ENCODE measurements around the gene TCOF1. TPM values are rescaled to one million over a fixed set of nuclear protein-coding genes. Genes with fewer than 3 reads are reported as not detected.

Gene TCOF1
- total RNA-seq, 2 experiments from 2014 or later, result 40.4 to 43.2 TPM

- POLR2A ChIA-PET, result interaction anchor here (0.9 to 3.0 kb wide), 4 partner anchors 11 to 37 kb away, joined by 4 to 18 read pairs (median 9); partner anchors contain the start of gene CD74
- Histone ChIP-seq H3K27ac (ENCODE audit: low read depth in 1 of 2, low read length in 2 of 2) (no peak overlapping the region), H3K36me3 (ENCODE audit: insufficient read depth, low read length) (peaks cover 89% of the 10 kb centered on the region), H3K4me1 (ENCODE audit: insufficient read depth, low read length) (no peaks in the 10 kb centered on the region), H3K4me3 (ENCODE audit: low read length) (no peak overlapping the region), H3K9me3 (ENCODE audit: control insufficient read depth in 1 of 2, insufficient read depth in 1 of 2, low read length in 2 of 2) (no peaks in the 10 kb centered on the region), H3K27me3 (ENCODE audit: control insufficient read depth in 1 of 2, insufficient read depth in 2 of 2, low read length in 2 of 2) (no peaks in the 10 kb centered on the region)
- H3K27ac Mint-ChIP-seq, result peak overlapping the region; percentile 65
- H3K9me3 Mint-ChIP-seq, result no peaks in the 10 kb centered on the region
- DNase-seq, result peak in 5 of 14 experiments; percentile 17 to 69 (median 27)
- H3K27me3 Mint-ChIP-seq, result no peaks in the 10 kb centered on the region
- peaks cover 87% of the 10 kb centered on the region for H3K36me3 Mint-ChIP-seq (ENCODE audit: low read depth)
- intact Hi-C loops (cut with DNase I, micrococcal nuclease), result loop anchor here in 1 of 2 experiments (1.0 kb wide), 1 partner anchor 37 kb away; no protein-coding TSS in a partner anchor
- ATAC-seq (ENCODE audit: poor library complexity), result peak; percentile 62
- H3K4me3 Mint-ChIP-seq, result no peak overlapping the region
- no peak for TF ChIP-seq CTCF (IDR thresholded peaks at IDR 0.05)
- CTCF ChIA-PET, result interaction anchor here (0.6 to 3.4 kb wide), 4 partner anchors 10 to 853 kb away, joined by 3 to 28 read pairs (median 11); partner anchors contain the start of gene CD74
- H3K4me1 Mint-ChIP-seq (ENCODE audit: low read depth), result no peaks in the 10 kb centered on the region
These were observed 41.4 kb downstream of the TCOF1 start for GRCh38 chr5:150398722-150399523.

GRCh38 chr5:150399524-150400211, 42.2 kb downstream of the TCOF1 start:
- H3K27ac Mint-ChIP-seq, result peak overlapping the region; percentile 19
- ChIA-PET POLR2A (interaction anchor here (0.9 to 3.0 kb wide), 3 partner anchors 11 to 36 kb away, joined by 4 to 18 read pairs (median 13); partner anchors contain the start of gene CD74), CTCF (interaction anchor here (1.1 to 3.4 kb wide), 3 partner anchors 9 to 37 kb away, joined by 3 to 28 read pairs (median 19); partner anchors contain the start of gene CD74)
- ATAC-seq (ENCODE audit: poor library complexity) (no peak), DNase-seq (peak in 1 of 14 experiments; percentile 21)
- Histone ChIP-seq H3K27me3 (ENCODE audit: control insufficient read depth in 1 of 2, insufficient read depth in 2 of 2, low read length in 2 of 2) (no peaks in the 10 kb centered on the region), H3K36me3 (ENCODE audit: insufficient read depth, low read length) (peaks cover 90% of the 10 kb centered on the region), H3K4me3 (ENCODE audit: low read length) (no peak overlapping the region), H3K27ac (ENCODE audit: low read depth in 1 of 2, low read length in 2 of 2) (no peak overlapping the region), H3K4me1 (ENCODE audit: insufficient read depth, low read length) (no peaks in the 10 kb centered on the region), H3K9me3 (ENCODE audit: control insufficient read depth in 1 of 2, insufficient read depth in 1 of 2, low read length in 2 of 2) (no peaks in the 10 kb centered on the region)
- no peaks in the 10 kb centered on the region for H3K4me1 Mint-ChIP-seq (ENCODE audit: low read depth)
- H3K9me3 Mint-ChIP-seq, result no peaks in the 10 kb centered on the region
- no peak for TF ChIP-seq CTCF (IDR thresholded peaks at IDR 0.05)
- intact Hi-C loops (cut with DNase I, micrococcal nuclease), result loop anchor here in 1 of 2 experiments (5.0 kb wide), 1 partner anchor 37 kb away; no protein-coding TSS in a partner anchor
- H3K36me3 Mint-ChIP-seq (ENCODE audit: low read depth), result peaks cover 84% of the 10 kb centered on the region
- H3K27me3 Mint-ChIP-seq, result no peaks in the 10 kb centered on the region
- H3K4me3 Mint-ChIP-seq, result no peak overlapping the region

GRCh38 chr5:150400316-150401075, 43.0 kb downstream of the TCOF1 start:
- no peak overlapping the region for H3K27ac ChIP-seq (ENCODE audit: low read depth in 1 of 2, low read length in 2 of 2)
- intact Hi-C loops (cut with DNase I, micrococcal nuclease), result loop anchor here in 1 of 2 experiments (5.0 kb wide), 1 partner anchor 38 kb away; no protein-coding TSS in a partner anchor
- no peaks in the 10 kb centered on the region for H3K4me1 Mint-ChIP-seq (ENCODE audit: low read depth)
- TF ChIP-seq CTCF (IDR thresholded peaks at IDR 0.05), result no peak
- DNase-seq, result peak in 1 of 14 experiments; percentile 20
- H3K4me3 Mint-ChIP-seq, result no peak overlapping the region
- no peaks in the 10 kb centered on the region for H3K27me3 Mint-ChIP-seq
- peak overlapping the region; percentile 45 for H3K27ac Mint-ChIP-seq
- peaks cover 91% of the 10 kb centered on the region for H3K36me3 ChIP-seq (ENCODE audit: insufficient read depth, low read length)
- ChIA-PET POLR2A (interaction anchor here (0.7 to 2.0 kb wide), 3 partner anchors 11 to 13 kb away, joined by 3 to 9 read pairs (median 8); partner anchors contain the start of gene CD74), CTCF (interaction anchor here (1.7 kb wide), 1 partner anchor 11 kb away, joined by 3 read pairs; no protein-coding TSS in a partner anchor)
- no peak overlapping the region for H3K4me3 ChIP-seq (ENCODE audit: low read length)
- ATAC-seq (ENCODE audit: poor library complexity), result no peak
- no peaks in the 10 kb centered on the region for H3K27me3 ChIP-seq (ENCODE audit: control insufficient read depth in 1 of 2, insufficient read depth in 2 of 2, low read length in 2 of 2)
- no peaks in the 10 kb centered on the region for H3K4me1 ChIP-seq (ENCODE audit: insufficient read depth, low read length)
- H3K9me3 ChIP-seq (ENCODE audit: control insufficient read depth in 1 of 2, insufficient read depth in 1 of 2, low read length in 2 of 2), result no peaks in the 10 kb centered on the region
- H3K36me3 Mint-ChIP-seq (ENCODE audit: low read depth), result peaks cover 85% of the 10 kb centered on the region
- no peaks in the 10 kb centered on the region for H3K9me3 Mint-ChIP-seq
